Measurements from ENCODE around the gene UHMK1. TPM values are rescaled to one million over a fixed set of nuclear protein-coding genes. Genes with fewer than 3 reads are reported as not detected.
A peak's percentile ranks its signal among the peaks of the same experiment; 100 is the strongest.

UHMK1 gene
- total and polyA plus RNA-seq, 11 donors: 5.6 to 34.5 (median 21.8) TPM

DNA sequence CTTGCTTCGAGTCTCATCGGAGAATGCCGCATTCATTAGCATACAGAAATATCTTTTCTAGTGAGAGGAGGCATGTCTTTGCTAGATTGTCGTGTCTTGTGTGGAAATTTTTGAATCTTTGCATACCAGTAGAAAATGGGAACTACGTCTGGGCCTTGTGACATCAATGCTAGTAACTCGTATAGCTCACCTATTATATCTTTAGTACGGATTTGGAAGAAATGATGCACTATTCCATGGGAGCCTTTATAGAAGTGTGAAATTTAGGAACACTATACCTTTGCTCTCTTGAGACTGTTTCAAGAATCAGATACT, 835 bp downstream of the UHMK1 start:
- H3K27ac ChIP-seq: peak overlapping the region in 11 of 12 donors; percentile 89 to 99 (median 95)
- intact Hi-C loops (cut with DNase I): loop anchor here in 6 of 10 donors (5.0 to 10.0 kb wide), 3 partner anchors 59 to 444 kb away; partner anchors contain the start of gene UAP1 (in 5 of the 6)
- ATAC-seq: no peak

DNA sequence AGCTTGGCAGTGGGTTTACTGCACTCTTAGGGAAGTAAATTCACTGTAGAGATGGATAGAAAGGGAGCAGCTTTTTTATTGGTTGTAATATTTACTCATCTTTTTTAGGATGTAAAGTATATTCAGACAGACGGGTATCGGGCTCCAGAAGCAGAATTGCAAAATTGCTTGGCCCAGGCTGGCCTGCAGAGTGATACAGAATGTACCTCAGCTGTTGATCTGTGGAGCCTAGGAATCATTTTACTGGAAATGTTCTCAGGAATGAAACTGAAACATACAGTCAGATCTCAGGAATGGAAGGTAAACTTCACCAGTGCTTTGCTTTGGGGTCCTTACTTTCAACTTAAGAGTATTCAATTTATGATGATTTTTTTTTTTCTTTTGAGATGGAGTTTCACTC, 3.2 kb downstream of the UHMK1 start:
- intact Hi-C loops (cut with DNase I): no loop called here
- H3K36me3 ChIP-seq: peaks cover 0 to 65% (median 58%) of the 10 kb centered on the region in 9 donors
- WGBS, 4 donors: 80 to 89% (median 81%) methylated on average over 2 of the region's 2 CpGs
- no peak overlapping the region for H3K27ac ChIP-seq
- no peak for DNase-seq
- H3K4me1 ChIP-seq: peaks cover 5 to 47% (median 14%) of the 10 kb centered on the region in 12 donors
- H3K4me3 ChIP-seq: no peak overlapping the region
- ATAC-seq: no peak
- no peak for TF ChIP-seq POLR2A (IDR thresholded peaks at IDR 0.05)
- TF ChIP-seq, protein P1, sequence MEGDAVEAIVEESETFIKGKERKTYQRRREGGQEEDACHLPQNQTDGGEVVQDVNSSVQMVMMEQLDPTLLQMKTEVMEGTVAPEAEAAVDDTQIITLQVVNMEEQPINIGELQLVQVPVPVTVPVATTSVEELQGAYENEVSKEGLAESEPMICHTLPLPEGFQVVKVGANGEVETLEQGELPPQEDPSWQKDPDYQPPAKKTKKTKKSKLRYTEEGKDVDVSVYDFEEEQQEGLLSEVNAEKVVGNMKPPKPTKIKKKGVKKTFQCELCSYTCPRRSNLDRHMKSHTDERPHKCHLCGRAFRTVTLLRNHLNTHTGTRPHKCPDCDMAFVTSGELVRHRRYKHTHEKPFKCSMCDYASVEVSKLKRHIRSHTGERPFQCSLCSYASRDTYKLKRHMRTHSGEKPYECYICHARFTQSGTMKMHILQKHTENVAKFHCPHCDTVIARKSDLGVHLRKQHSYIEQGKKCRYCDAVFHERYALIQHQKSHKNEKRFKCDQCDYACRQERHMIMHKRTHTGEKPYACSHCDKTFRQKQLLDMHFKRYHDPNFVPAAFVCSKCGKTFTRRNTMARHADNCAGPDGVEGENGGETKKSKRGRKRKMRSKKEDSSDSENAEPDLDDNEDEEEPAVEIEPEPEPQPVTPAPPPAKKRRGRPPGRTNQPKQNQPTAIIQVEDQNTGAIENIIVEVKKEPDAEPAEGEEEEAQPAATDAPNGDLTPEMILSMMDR (IDR thresholded peaks at IDR 0.05): no peak
- no peaks in the 10 kb centered on the region for H3K27me3 ChIP-seq
- H3K9me3 ChIP-seq: no peaks in the 10 kb centered on the region

More for the DNA sequence above, 835 bp downstream of the UHMK1 start:
- peaks cover 0 to 41% (median 34%) of the 10 kb centered on the region in 9 donors for H3K36me3 ChIP-seq
- peaks cover 5 to 47% (median 14%) of the 10 kb centered on the region in 12 donors for H3K4me1 ChIP-seq
- H3K4me3 ChIP-seq: peak overlapping the region; percentile 74 to 100 (median 96)
- WGBS, 4 donors: 2 to 3% (median 2%) methylated on average over 7 of the region's 7 CpGs
- no peak for DNase-seq
- H3K9me3 ChIP-seq: no peaks in the 10 kb centered on the region
- TF ChIP-seq, protein P1 (IDR thresholded peaks at IDR 0.05): no peak
- TF ChIP-seq POLR2A (IDR thresholded peaks at IDR 0.05): no peak
- H3K27me3 ChIP-seq: no peaks in the 10 kb centered on the region

DNA sequence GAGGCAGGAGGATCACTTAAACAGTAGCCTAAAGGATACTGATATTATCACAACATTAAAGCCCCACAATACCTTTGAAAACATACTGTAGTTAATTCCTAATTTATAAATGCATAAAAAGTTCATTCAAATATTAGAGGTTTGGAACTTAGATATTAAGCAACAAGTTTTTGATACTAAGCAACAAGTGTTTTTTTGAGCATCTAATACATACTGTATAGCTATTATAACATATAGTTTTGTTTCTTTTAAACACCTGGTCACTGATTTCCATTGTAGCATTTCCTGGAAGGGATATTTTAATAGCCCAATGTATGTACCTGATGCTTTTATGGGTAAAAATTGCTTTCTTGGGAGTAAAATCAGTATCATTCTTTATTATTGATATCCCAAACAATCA, 4.5 kb downstream of the UHMK1 start:
- Histone ChIP-seq H3K4me3 (no peak overlapping the region), H3K4me1 (peaks cover 5 to 44% (median 13%) of the 10 kb centered on the region in 12 donors), H3K27ac (no peak overlapping the region), H3K9me3 (no peaks in the 10 kb centered on the region), H3K36me3 (peaks cover 0 to 76% (median 69%) of the 10 kb centered on the region in 9 donors), H3K27me3 (no peaks in the 10 kb centered on the region)
- ATAC-seq: no peak
- intact Hi-C loops (cut with DNase I): loop anchor here in 1 of 10 donors (2.0 kb wide), 1 partner anchor 39 kb away; no protein-coding TSS in a partner anchor
- no peak for TF ChIP-seq POLR2A (IDR thresholded peaks at IDR 0.05)
- TF ChIP-seq, protein P1 (IDR thresholded peaks at IDR 0.05): no peak
- no peak for DNase-seq

DNA sequence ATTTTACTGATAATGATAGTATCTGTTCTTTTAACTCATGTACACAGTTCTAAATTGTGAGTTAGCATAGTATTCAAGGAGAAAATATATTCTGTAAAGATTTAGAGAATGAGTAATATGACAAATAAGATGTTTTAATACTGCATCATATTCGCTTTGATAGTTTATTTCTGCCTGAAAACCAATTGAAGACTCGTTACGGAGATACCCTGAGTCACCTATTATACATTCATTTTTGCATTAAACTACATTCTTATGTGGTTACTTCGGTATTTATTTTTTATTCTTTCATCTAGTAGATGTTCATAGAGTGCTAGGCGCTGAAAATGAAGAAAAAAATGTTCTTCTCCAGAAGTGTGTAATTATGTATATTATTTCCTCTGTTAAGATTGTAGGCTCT, 5.3 kb downstream of the UHMK1 start:
- Histone ChIP-seq H3K4me3 (no peak overlapping the region), H3K4me1 (peaks cover 5 to 39% (median 13%) of the 10 kb centered on the region in 12 donors), H3K36me3 (peaks cover 0 to 83% (median 76%) of the 10 kb centered on the region in 9 donors), H3K9me3 (no peaks in the 10 kb centered on the region), H3K27me3 (no peaks in the 10 kb centered on the region), H3K27ac (no peak overlapping the region)
- intact Hi-C loops (cut with DNase I): loop anchor here in 1 of 10 donors (2.0 kb wide), 1 partner anchor 38 kb away; no protein-coding TSS in a partner anchor
- DNase-seq: no peak
- ATAC-seq: no peak
- 95 to 97% (median 95%) methylated on average over 5 of the region's 5 CpGs for WGBS, 4 donors
- TF ChIP-seq, protein P1 (IDR thresholded peaks at IDR 0.05): no peak
- no peak for TF ChIP-seq POLR2A (IDR thresholded peaks at IDR 0.05)
